Endodermal cell (in vitro differentiated cells): ENCODE measurements around the gene TMEM61. TPM values are rescaled to one million over a fixed set of nuclear protein-coding genes. Genes with fewer than 3 reads are reported as not detected.

Experiments used
- DNase-seq: peaks from one replicate; pipeline ENCODE4 v3.0.0-alpha.2; 2017
- H3K27ac ChIP-seq: 2 replicates; pipeline ENCODE4 v1.5.1; 2013; ENCODE audit warnings: mild to moderate bottlenecking, low read depth, low read length, moderate library complexity
- H3K27me3 ChIP-seq: 2 replicates; pipeline ENCODE4 v1.6.1; 2013; ENCODE audit warnings: mild to moderate bottlenecking, low read length, moderate library complexity; ENCODE audit not compliant: insufficient read depth, control insufficient read depth, poor library complexity, severe bottlenecking
- H3K36me3 ChIP-seq: 2 replicates; pipeline ENCODE4 v1.7.0; 2013; ENCODE audit warnings: mild to moderate bottlenecking, low read length, moderate library complexity; ENCODE audit not compliant: control insufficient read depth, insufficient read depth
- H3K4me1 ChIP-seq: one replicate; pipeline ENCODE4 v1.7.0; 2013; ENCODE audit warnings: low read length; ENCODE audit not compliant: control insufficient read depth, insufficient read depth
- H3K4me3 ChIP-seq: 2 replicates; pipeline ENCODE4 v1.5.1; 2013; ENCODE audit warnings: mild to moderate bottlenecking, low read length, moderate library complexity
- H3K9ac ChIP-seq: 2 replicates; pipeline ENCODE4 v1.6.1; 2013; ENCODE audit warnings: mild to moderate bottlenecking, low read length, moderate library complexity; ENCODE audit not compliant: poor library complexity, severe bottlenecking; ENCODE audit errors: extremely low read depth
- H3K9me3 ChIP-seq: 2 replicates; pipeline ENCODE4 v1.6.1; 2013; ENCODE audit warnings: mild to moderate bottlenecking, low read length, moderate library complexity; ENCODE audit not compliant: control insufficient read depth
- H3K27ac Mint-ChIP-seq: 2 replicates; pipeline ENCODE4 v1.8.0; 2020; ENCODE audit warnings: mixed read lengths
- H3K27me3 Mint-ChIP-seq: 2 replicates; pipeline ENCODE4 v1.8.0; 2021; ENCODE audit warnings: mild to moderate bottlenecking, mixed read lengths; ENCODE audit not compliant: insufficient read depth
- H3K36me3 Mint-ChIP-seq: 2 replicates; pipeline ENCODE4 v1.8.0; 2020; ENCODE audit warnings: low read depth, mixed read lengths
- H3K4me1 Mint-ChIP-seq: 2 replicates; pipeline ENCODE4 v1.8.0; 2020; ENCODE audit warnings: mixed read lengths
- H3K4me3 Mint-ChIP-seq: 2 replicates; pipeline ENCODE4 v1.8.0; 2020; ENCODE audit warnings: mild to moderate bottlenecking, moderate library complexity, mixed read lengths
- H3K9me3 Mint-ChIP-seq: 2 replicates; pipeline ENCODE4 v1.8.0; 2020; ENCODE audit warnings: mild to moderate bottlenecking, mixed read lengths
- WGBS, 2 experiments: methylation state at CpG; one replicate each; pipeline versions ENCODE4 v1.1.5 to v1.1.7; 2013; ENCODE audit warnings: missing lambda C conversion rate in 2 of 2, mixed read lengths in 1 of 2; ENCODE audit not compliant: insufficient coverage in 1 of 2, insufficient read length in 1 of 2; 5-methylcytosine and 5-hydroxymethylcytosine counted together
- total RNA-seq, 2 donors: library from RNA; stranded (reverse); fragmentation: NEBNext Ultra II Directional in 1 of 2; extraction: Animal tissue kit (Norgen Biotek cat#: 25700) in 1 of 2; gene quantifications; 2 replicates in 1 of 2; 3 replicates in 1 of 2; pipeline ENCODE4 v1.2.1, GENCODE V29; 2021
- TF ChIP-seq, protein P1 (sequence below): fragments of 200-600 bp; sonication (generic); conservative IDR thresholded peaks from 2 replicates; pipeline ENCODE4 v1.5.0; 2021; ENCODE audit warnings: antibody characterized with exemption, mild to moderate bottlenecking

Gene TMEM61
- total RNA-seq, 2 donors from 2014 or later = not detected

- no peak overlapping the region for H3K4me3 Mint-ChIP-seq
- no peak overlapping the region for H3K9ac ChIP-seq
- H3K9me3 Mint-ChIP-seq = peaks cover 14% of the 10 kb centered on the region
- TF ChIP-seq, protein P1, sequence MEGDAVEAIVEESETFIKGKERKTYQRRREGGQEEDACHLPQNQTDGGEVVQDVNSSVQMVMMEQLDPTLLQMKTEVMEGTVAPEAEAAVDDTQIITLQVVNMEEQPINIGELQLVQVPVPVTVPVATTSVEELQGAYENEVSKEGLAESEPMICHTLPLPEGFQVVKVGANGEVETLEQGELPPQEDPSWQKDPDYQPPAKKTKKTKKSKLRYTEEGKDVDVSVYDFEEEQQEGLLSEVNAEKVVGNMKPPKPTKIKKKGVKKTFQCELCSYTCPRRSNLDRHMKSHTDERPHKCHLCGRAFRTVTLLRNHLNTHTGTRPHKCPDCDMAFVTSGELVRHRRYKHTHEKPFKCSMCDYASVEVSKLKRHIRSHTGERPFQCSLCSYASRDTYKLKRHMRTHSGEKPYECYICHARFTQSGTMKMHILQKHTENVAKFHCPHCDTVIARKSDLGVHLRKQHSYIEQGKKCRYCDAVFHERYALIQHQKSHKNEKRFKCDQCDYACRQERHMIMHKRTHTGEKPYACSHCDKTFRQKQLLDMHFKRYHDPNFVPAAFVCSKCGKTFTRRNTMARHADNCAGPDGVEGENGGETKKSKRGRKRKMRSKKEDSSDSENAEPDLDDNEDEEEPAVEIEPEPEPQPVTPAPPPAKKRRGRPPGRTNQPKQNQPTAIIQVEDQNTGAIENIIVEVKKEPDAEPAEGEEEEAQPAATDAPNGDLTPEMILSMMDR = no peak
- H3K27ac ChIP-seq = no peak overlapping the region
- H3K4me1 ChIP-seq = no peaks in the 10 kb centered on the region
- H3K9me3 ChIP-seq = peaks cover 5% of the 10 kb centered on the region
- H3K36me3 ChIP-seq = no peaks in the 10 kb centered on the region
- H3K27me3 Mint-ChIP-seq = peaks cover 6% of the 10 kb centered on the region
- H3K36me3 Mint-ChIP-seq = peaks cover 2% of the 10 kb centered on the region
- 89 to 96% methylated on average over 1 to 4 of the region's 4 CpGs for WGBS, 2 experiments
- H3K27ac Mint-ChIP-seq = no peak overlapping the region
- no peaks in the 10 kb centered on the region for H3K27me3 ChIP-seq
- no peak for DNase-seq
- H3K4me1 Mint-ChIP-seq = peaks cover 12% of the 10 kb centered on the region
- H3K4me3 ChIP-seq = no peak overlapping the region
Measured at GRCh38 chr1:54951810-54952226, 28.6 kb upstream of the TMEM61 start.

DNA sequence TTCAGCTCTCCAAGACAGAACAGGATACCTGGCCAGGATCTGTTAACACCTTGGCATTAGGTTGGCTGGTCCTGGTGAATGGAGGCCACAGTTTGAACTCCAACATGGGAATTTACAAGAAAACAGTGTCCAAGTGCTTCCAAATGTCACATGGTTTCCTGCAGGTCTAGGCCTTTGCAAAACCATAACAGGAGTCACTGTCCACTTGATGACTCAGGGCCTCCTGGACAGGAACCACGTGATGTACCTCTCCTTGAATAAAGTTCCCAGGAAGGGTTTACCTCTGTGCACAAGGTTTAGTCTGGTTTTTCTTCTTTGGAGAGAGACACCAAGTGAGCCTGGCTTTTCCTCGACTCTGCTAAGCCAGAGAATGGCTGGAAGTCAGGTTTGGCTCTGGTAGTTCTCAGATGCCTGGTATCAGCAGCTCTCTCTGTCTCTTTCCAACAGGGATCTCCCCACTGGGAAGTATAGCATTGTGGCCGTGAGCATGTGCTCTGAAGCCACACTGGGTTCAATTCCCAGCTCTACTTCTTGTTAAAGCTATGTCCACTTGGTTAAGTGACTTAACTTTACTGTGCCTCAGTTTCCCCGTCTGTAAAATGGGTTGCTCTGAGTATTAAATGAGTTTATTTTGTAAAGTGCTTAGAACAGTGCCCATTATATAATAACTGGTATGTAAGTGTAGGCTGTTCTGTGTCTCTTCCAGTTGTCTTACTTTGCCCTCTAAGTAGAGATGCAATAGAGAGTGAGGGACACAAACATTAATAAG, 27.3 kb upstream of the TMEM61 start:
- no peaks in the 10 kb centered on the region for H3K36me3 ChIP-seq
- no peaks in the 10 kb centered on the region for H3K27me3 ChIP-seq
- H3K9ac ChIP-seq = no peak overlapping the region
- no peaks in the 10 kb centered on the region for H3K4me1 ChIP-seq
- no peak overlapping the region for H3K4me3 ChIP-seq
- Mint-ChIP-seq H3K27ac (no peak overlapping the region), H3K36me3 (peaks cover 2% of the 10 kb centered on the region), H3K9me3 (peaks cover 24% of the 10 kb centered on the region), H3K4me1 (peaks cover 12% of the 10 kb centered on the region), H3K27me3 (peaks cover 6% of the 10 kb centered on the region), H3K4me3 (no peak overlapping the region)
- H3K27ac ChIP-seq = no peak overlapping the region
- 87 to 91% methylated on average over 3 to 4 of the region's 4 CpGs for WGBS, 2 experiments
- no peak for DNase-seq
- TF ChIP-seq, protein P1 = no peak
- H3K9me3 ChIP-seq = peaks cover 16% of the 10 kb centered on the region

DNA sequence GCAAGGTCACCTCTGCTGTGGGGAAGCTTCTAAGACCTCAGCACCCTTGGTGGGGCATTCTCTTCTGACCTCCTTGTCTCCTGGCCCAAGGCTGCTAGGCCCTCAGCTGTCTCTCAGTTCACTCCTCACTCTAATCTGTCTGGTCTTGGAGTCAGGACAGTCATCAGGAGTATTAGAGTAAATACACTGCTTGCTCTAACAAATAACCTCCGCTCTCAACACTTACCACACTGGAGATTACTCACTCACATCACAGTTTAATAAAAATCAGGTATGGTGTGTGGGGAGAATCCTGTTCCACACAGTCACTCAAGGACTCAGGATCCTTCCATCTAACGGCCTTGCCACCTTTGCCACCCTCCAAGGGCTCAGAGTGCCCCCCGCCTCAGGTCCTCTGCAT, 26.6 kb upstream of the TMEM61 start:
- peaks cover 23% of the 10 kb centered on the region for H3K9me3 ChIP-seq
- H3K36me3 ChIP-seq = no peaks in the 10 kb centered on the region
- H3K27me3 ChIP-seq = no peaks in the 10 kb centered on the region
- no peak overlapping the region for H3K4me3 Mint-ChIP-seq
- no peak for DNase-seq
- 94 to 100% methylated on average over 1 to 2 of the region's 3 CpGs for WGBS, 2 experiments
- H3K4me1 ChIP-seq = no peaks in the 10 kb centered on the region
- no peak overlapping the region for H3K4me3 ChIP-seq
- H3K27ac Mint-ChIP-seq = no peak overlapping the region
- no peak overlapping the region for H3K27ac ChIP-seq
- H3K9me3 Mint-ChIP-seq = peaks cover 31% of the 10 kb centered on the region
- peaks cover 12% of the 10 kb centered on the region for H3K4me1 Mint-ChIP-seq
- TF ChIP-seq, protein P1 = no peak
- peaks cover 2% of the 10 kb centered on the region for H3K36me3 Mint-ChIP-seq
- H3K27me3 Mint-ChIP-seq = peaks cover 6% of the 10 kb centered on the region
- no peak overlapping the region for H3K9ac ChIP-seq
